NCI-H2029 treated with DMSO at 0.1 percent for 48 hours (cell line): ENCODE data around the gene WASHC1.
"Not testable (repeated sequence)": the region's sequence is repeated elsewhere in the genome, so short reads cannot be mapped to it uniquely, and the experiment has no call there.

Source experiments
- DNase-seq: peaks from one replicate; lab custom pipeline; 2025; lab: John Stamatoyannopoulos, UW

WASHC1 gene

GRCh38 chr9:14129-14809 lies 15.0 kb downstream of the WASHC1 start:
- not testable (repeated sequence) for DNase-seq

- not testable (repeated sequence) for DNase-seq
Observed at GRCh38 chr9:11206-11605, 18.1 kb downstream of the WASHC1 start.

GRCh38 chr9:10653-11053 lies 18.6 kb downstream of the WASHC1 start:
- not testable (repeated sequence) for DNase-seq

GRCh38 chr9:10207-10606 lies 19.0 kb downstream of the WASHC1 start:
- not testable (repeated sequence) for DNase-seq
